ENCODE measurements around the gene PTPN13. TPM values are rescaled to one million over a fixed set of nuclear protein-coding genes. Genes with fewer than 3 reads are reported as not detected.

PTPN13 gene
- total RNA-seq, 2 experiments from 2014 or later: 1.4 to 1.5 TPM

GRCh38 chr4:86561256-86561655, 32.9 kb upstream of the PTPN13 start:
- CTCF ChIA-PET: no interaction called here
- Mint-ChIP-seq H3K4me1 (peaks cover 4% of the 10 kb centered on the region), H3K36me3 (ENCODE audit: low read depth) (no peaks in the 10 kb centered on the region), H3K27ac (no peak overlapping the region), H3K4me3 (no peak overlapping the region), H3K9me3 (ENCODE audit: low read depth) (no peaks in the 10 kb centered on the region), H3K27me3 (no peaks in the 10 kb centered on the region)
- ATAC-seq (no peak), DNase-seq (no peak)
- intact Hi-C loops (cut with DNase I, micrococcal nuclease): no loop called here
- POLR2A ChIA-PET: no interaction called here

DNA sequence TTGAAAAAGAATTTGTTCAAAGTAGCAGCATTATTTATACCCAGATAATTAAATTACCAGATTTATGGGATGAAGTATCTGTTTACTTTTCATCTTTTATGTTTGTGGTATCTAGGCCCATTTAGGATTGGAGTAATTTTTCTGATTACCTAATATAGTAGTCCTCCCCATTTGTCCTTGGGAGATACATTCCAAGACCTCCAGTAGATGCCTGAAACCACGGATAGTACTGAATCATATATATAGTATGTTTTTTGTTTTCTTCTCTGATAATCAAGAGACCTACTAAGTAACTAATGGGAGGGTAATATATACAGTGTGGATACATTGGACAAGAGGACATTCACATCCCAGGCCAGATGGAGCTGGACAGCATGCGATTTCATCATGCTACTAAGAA, 30.7 kb upstream of the PTPN13 start:
- Mint-ChIP-seq H3K36me3 (ENCODE audit: low read depth) (no peaks in the 10 kb centered on the region), H3K27me3 (no peaks in the 10 kb centered on the region), H3K4me3 (no peak overlapping the region), H3K9me3 (ENCODE audit: low read depth) (no peaks in the 10 kb centered on the region), H3K4me1 (no peaks in the 10 kb centered on the region), H3K27ac (no peak overlapping the region)
- ChIA-PET CTCF (no interaction called here), POLR2A (no interaction called here)
- intact Hi-C loops (cut with DNase I, micrococcal nuclease): no loop called here
- DNase-seq (no peak), ATAC-seq (no peak)

DNA sequence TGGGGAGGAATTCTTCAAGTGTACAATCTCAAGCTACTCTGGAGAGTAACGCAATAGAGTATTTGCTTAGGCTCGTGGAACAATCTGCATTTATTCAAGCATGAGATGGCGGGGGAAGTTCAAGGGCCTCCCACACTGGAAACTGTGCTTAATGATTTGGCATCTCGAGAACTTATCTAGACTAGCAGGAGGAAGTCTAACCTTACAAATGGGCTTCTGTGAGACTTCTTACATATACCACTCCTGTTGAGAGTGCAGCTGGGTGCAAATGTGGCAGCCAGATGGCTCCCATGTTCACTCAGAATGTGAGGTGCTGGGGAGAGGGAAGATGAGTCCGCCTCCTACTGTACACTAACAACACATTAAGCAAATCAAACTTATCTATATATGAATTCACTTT, 29.3 kb upstream of the PTPN13 start:
- ATAC-seq (no peak), DNase-seq (no peak)
- CTCF ChIA-PET: interaction anchor here (0.7 kb wide), 1 partner anchor 255 kb away, joined by 3 read pairs; no protein-coding TSS in a partner anchor
- H3K4me3 Mint-ChIP-seq: no peak overlapping the region
- H3K36me3 Mint-ChIP-seq (ENCODE audit: low read depth): no peaks in the 10 kb centered on the region
- intact Hi-C loops (cut with DNase I, micrococcal nuclease): no loop called here
- H3K27ac Mint-ChIP-seq: no peak overlapping the region
- no peaks in the 10 kb centered on the region for H3K27me3 Mint-ChIP-seq
- no peaks in the 10 kb centered on the region for H3K9me3 Mint-ChIP-seq (ENCODE audit: low read depth)
- peaks cover 6% of the 10 kb centered on the region for H3K4me1 Mint-ChIP-seq
- POLR2A ChIA-PET: no interaction called here

DNA sequence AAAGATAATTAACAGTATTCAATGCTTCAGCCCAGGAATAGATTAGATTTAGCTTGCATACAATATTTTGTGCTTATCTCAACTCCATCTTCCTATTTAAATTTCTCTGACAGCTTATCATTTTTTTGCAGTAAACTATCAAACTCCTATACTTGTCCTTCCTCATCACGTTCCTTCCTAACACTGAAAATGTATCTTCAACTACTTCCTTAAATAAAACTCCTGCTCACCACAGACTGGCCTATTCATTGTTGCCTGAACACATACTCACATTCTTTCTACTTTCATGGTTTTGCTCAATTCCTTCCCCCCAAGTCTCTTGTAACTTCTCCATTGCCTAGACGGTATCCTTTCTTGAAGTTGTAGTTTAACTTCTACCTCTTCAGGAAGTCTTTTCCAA, 28.5 kb upstream of the PTPN13 start:
- CTCF ChIA-PET: no interaction called here
- Mint-ChIP-seq H3K27me3 (no peaks in the 10 kb centered on the region), H3K9me3 (ENCODE audit: low read depth) (no peaks in the 10 kb centered on the region), H3K36me3 (ENCODE audit: low read depth) (no peaks in the 10 kb centered on the region), H3K27ac (no peak overlapping the region), H3K4me1 (peaks cover 6% of the 10 kb centered on the region), H3K4me3 (no peak overlapping the region)
- no peak for DNase-seq
- intact Hi-C loops (cut with DNase I, micrococcal nuclease): no loop called here
- no peak for ATAC-seq
- POLR2A ChIA-PET: no interaction called here

DNA sequence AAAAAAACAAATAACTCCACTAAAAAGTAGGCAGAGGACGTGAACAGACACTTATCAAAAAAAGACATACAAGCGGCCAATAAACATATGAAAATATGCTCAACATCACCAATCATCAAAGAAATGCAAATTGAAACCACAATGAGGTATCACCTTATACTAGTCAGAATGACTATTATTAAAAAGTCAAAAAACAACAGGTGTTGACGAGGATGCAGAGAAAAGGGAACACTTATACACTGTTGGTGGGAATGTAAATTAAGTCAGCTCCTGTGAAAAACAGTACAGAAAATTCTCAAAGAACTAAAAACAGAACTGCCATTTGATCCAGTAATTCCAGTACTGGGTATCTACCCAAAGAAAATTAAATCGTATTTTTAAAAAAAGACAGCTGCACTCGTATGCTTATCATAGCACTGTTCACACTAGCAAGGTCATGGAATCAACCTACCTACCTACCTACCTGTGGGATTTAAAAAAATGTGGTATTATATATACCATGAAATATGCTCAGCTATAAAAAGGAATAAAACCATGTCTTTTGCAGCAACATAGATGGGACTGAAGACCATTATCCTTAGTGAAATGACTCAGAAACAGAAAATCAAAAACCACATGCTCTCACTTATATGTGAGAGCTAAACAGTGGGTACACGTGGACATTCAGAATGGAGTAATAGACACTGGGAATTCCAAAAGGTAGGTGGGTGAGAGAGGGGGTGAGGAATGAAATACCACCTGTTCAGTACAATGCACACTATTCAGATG, 24.8 kb upstream of the PTPN13 start:
- H3K9me3 Mint-ChIP-seq (ENCODE audit: low read depth): no peaks in the 10 kb centered on the region
- DNase-seq: no peak
- no peaks in the 10 kb centered on the region for H3K27me3 Mint-ChIP-seq
- H3K4me1 Mint-ChIP-seq: peaks cover 6% of the 10 kb centered on the region
- ChIA-PET POLR2A (interaction anchor here (0.6 kb wide), 1 partner anchor 40 kb away, joined by 3 read pairs; no protein-coding TSS in a partner anchor), CTCF (interaction anchor here (0.8 to 1.3 kb wide), 2 partner anchors 17 to 24 kb away, joined by 3 to 5 read pairs; no protein-coding TSS in a partner anchor)
- H3K27ac Mint-ChIP-seq: no peak overlapping the region
- H3K4me3 Mint-ChIP-seq: no peak overlapping the region
- H3K36me3 Mint-ChIP-seq (ENCODE audit: low read depth): no peaks in the 10 kb centered on the region
- intact Hi-C loops (cut with DNase I, micrococcal nuclease): no loop called here
- no peak for ATAC-seq

- DNase-seq: no peak
- Mint-ChIP-seq H3K27ac (no peak overlapping the region), H3K4me1 (no peaks in the 10 kb centered on the region), H3K9me3 (ENCODE audit: low read depth) (no peaks in the 10 kb centered on the region), H3K27me3 (no peaks in the 10 kb centered on the region), H3K4me3 (no peak overlapping the region), H3K36me3 (ENCODE audit: low read depth) (no peaks in the 10 kb centered on the region)
- ChIA-PET CTCF (interaction anchor here (0.6 to 2.0 kb wide), 3 partner anchors 8 to 553 kb away, joined by 3 to 6 read pairs (median 4); no protein-coding TSS in a partner anchor), POLR2A (no interaction called here)
- intact Hi-C loops (cut with DNase I, micrococcal nuclease): no loop called here
- no peak for ATAC-seq
Measured at GRCh38 chr4:86579941-86580340, 14.2 kb upstream of the PTPN13 start.

- H3K4me3 Mint-ChIP-seq: no peak overlapping the region
- POLR2A ChIA-PET: no interaction called here
Measured at GRCh38 chr4:86582410-86582809, 11.7 kb upstream of the PTPN13 start.

GRCh38 chr4:86586160-86586572, 7.9 kb upstream of the PTPN13 start:
- CTCF ChIA-PET: interaction anchor here (1.6 to 2.5 kb wide), 2 partner anchors 18 to 87 kb away, joined by 5 to 6 read pairs; no protein-coding TSS in a partner anchor
- Mint-ChIP-seq H3K36me3 (ENCODE audit: low read depth) (no peaks in the 10 kb centered on the region), H3K27ac (no peak overlapping the region), H3K4me1 (no peaks in the 10 kb centered on the region), H3K4me3 (no peak overlapping the region), H3K9me3 (ENCODE audit: low read depth) (no peaks in the 10 kb centered on the region), H3K27me3 (peaks cover 2% of the 10 kb centered on the region)
- DNase-seq (no peak), ATAC-seq (no peak)
- POLR2A ChIA-PET: no interaction called here
- intact Hi-C loops (cut with DNase I, micrococcal nuclease): no loop called here

More at GRCh38 chr4:86582410-86582809, 11.7 kb upstream of the PTPN13 start:
- peaks cover 2% of the 10 kb centered on the region for H3K27me3 Mint-ChIP-seq
- no peaks in the 10 kb centered on the region for H3K4me1 Mint-ChIP-seq
- DNase-seq: no peak
- H3K36me3 Mint-ChIP-seq (ENCODE audit: low read depth): no peaks in the 10 kb centered on the region
- H3K27ac Mint-ChIP-seq: no peak overlapping the region
- CTCF ChIA-PET: interaction anchor here (0.8 to 1.5 kb wide), 2 partner anchors 49 to 83 kb away, joined by 3 to 4 read pairs; no protein-coding TSS in a partner anchor
- H3K9me3 Mint-ChIP-seq (ENCODE audit: low read depth): no peaks in the 10 kb centered on the region
- intact Hi-C loops (cut with DNase I, micrococcal nuclease): no loop called here
- no peak for ATAC-seq

GRCh38 chr4:86586626-86587380, 7.3 kb upstream of the PTPN13 start:
- Mint-ChIP-seq H3K36me3 (ENCODE audit: low read depth) (no peaks in the 10 kb centered on the region), H3K9me3 (ENCODE audit: low read depth) (no peaks in the 10 kb centered on the region), H3K27ac (no peak overlapping the region), H3K27me3 (peaks cover 2% of the 10 kb centered on the region), H3K4me1 (no peaks in the 10 kb centered on the region), H3K4me3 (no peak overlapping the region)
- CTCF ChIA-PET: interaction anchor here (1.1 to 2.5 kb wide), 3 partner anchors 12 to 88 kb away, joined by 3 to 6 read pairs (median 5); no protein-coding TSS in a partner anchor
- ATAC-seq (no peak), DNase-seq (no peak)
- intact Hi-C loops (cut with DNase I, micrococcal nuclease): no loop called here
- POLR2A ChIA-PET: no interaction called here

DNA sequence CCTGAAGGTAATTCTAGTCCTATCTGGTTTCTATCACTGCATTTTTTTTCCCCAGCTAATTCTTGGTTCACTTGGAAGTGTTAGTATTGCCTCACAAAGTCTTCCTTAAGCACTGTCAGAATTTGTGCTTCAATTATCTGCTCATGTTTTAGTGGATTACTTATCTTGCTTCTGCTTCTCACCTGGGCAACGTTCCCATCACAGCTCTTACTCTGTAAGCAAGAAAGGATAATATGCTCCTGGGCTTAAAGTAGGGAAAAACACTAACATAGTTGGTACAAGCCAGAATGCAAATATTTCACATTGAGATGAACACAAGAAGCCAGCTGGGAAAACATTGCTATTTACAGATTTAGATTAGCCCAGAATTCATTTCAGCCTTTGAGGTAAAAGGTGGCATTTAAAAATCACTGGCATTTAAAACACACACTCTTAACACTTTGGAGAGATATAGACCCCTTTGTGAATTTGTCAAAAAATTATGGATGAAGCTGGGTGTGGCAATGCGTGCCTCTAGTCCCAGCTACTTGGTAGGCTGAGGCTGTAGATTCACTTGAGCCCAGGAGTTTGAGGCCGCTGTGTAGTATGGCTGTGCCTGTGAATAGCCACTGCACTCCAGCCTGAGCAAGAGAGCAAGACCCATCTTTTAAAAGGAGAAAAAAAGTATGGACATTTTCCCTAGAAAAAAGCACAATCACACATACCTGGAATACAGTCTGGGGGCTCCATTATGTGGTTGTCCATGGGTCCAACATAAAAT, 6.6 kb upstream of the PTPN13 start:
- no peak for DNase-seq
- no peaks in the 10 kb centered on the region for H3K36me3 Mint-ChIP-seq (ENCODE audit: low read depth)
- no peaks in the 10 kb centered on the region for H3K4me1 Mint-ChIP-seq
- H3K9me3 Mint-ChIP-seq (ENCODE audit: low read depth): no peaks in the 10 kb centered on the region
- ATAC-seq: no peak
- H3K27me3 Mint-ChIP-seq: peaks cover 5% of the 10 kb centered on the region
- no peak overlapping the region for H3K27ac Mint-ChIP-seq
- intact Hi-C loops (cut with DNase I, micrococcal nuclease): no loop called here
- ChIA-PET POLR2A (no interaction called here), CTCF (interaction anchor here (1.1 kb wide), 1 partner anchor 11 kb away, joined by 3 read pairs; no protein-coding TSS in a partner anchor)
- H3K4me3 Mint-ChIP-seq: no peak overlapping the region

DNA sequence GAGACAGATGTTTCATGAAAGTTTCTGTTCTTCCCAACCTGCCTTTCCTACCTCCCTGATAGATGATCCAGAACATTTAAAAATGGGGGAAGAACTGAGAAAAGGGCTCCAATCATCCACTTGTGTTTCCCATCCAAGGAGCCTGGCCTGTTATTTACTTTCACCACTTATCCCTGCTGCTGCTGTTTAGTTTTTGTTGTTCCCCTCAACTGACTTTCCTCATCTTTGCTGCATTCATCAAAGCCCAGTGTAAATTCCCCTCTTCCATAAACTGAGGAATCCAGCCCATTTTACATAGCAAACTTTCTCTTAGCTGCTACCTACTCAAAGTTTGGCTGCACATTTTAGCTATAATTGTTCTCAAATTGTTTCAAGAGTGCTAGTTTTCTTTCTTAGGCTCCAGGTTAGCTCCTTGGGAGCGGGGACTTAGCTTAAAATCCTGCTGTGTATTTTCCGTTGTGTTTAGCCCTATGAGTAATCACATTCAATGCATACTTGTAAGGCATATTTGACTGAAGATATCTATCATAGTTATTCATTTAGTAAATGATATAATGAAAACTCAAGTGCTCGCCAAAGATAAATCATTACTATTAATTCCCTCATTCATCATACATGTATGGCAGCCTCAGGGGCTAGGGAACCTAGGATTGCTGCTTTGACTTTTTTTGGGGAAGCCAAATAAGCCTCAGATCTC, 1.4 kb upstream of the PTPN13 start:
- intact Hi-C loops (cut with DNase I, micrococcal nuclease): loop anchor here in 1 of 2 experiments (5.0 kb wide), 1 partner anchor 305 kb away; no protein-coding TSS in a partner anchor
- ChIA-PET CTCF (interaction anchor here (0.6 kb wide), 1 partner anchor 67 kb away, joined by 3 read pairs; no protein-coding TSS in a partner anchor), POLR2A (no interaction called here)
- Mint-ChIP-seq H3K27me3 (peaks cover 33% of the 10 kb centered on the region), H3K4me1 (peaks cover 14% of the 10 kb centered on the region), H3K27ac (no peak overlapping the region), H3K36me3 (ENCODE audit: low read depth) (no peaks in the 10 kb centered on the region), H3K4me3 (no peak overlapping the region), H3K9me3 (ENCODE audit: low read depth) (no peaks in the 10 kb centered on the region)
- ATAC-seq: no peak
- no peak for DNase-seq

Measured in activated CD4-positive, alpha-beta T cell treated with anti-CD3 and anti-CD28 coated beads for 36 hours (primary cell).